Fibroblast of skin of left quadriceps (primary cell): Measurements from ENCODE around the gene HRH1.
"Not testable (repeated sequence)": the region's sequence is repeated elsewhere in the genome, so short reads cannot be mapped to it uniquely, and the experiment has no call there.

Source experiments
- DNase-seq, 2 experiments: peaks; one replicate each; pipeline ENCODE4 v3.0.0-alpha.2; 2013; ENCODE audit warnings: low read depth in 2 of 2

The HRH1 gene

GRCh38 chr3:11170052-11170770, 15.9 kb downstream of the HRH1 start:
- no peak for DNase-seq

GRCh38 chr3:11172096-11172690, 17.9 kb downstream of the HRH1 start:
- DNase-seq: no peak

DNA sequence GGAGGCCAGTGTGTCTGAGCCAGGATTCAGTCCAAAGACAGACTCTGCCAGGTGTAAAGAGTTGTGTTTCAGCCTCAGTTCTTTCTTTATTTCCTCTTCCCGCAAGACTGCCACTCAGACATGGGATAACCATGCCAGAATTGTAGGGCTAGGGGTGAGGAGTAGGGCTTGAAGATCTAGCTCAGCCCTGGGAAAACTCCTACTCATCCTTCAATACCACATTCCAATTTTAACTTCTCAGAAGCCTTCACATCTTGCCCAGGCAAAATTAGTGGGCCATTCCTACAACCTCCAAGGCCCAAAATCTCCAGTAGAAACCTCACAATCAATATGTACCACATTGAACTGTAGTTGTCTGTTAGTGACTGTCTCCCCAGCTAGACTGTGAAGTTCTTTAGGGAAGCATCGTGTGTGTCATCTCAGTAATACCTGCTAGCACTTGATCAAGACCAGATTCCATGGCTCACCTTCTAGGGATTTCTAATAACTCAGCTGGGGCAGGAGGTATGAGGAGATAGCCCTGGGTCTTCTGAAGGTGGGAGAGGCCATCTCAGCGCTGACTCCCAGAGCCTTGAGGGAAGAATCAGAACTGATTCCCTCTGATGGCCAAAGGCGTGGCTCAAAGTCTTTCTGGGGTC, 19.7 kb downstream of the HRH1 start:
- no peak for DNase-seq

DNA sequence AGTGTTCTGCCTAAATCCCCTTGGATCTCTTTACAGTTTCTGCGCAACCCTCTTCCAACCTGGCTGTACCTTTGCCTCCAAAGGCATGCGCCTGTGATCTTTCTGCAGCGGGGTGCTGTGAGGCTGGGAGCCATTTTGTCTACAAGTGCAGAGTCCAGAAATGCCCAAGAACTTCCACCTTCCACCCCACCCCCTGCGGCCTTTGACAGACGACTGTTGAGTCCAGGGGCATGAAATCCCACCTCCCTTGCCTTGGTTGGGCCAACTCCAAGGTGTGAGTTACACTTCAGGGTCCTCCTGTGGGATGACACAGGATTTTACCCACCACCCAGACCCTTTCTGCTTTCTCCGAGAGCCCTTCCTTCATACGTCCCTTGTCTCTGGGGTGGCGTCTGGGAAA, 24.1 kb downstream of the HRH1 start:
- no peak for DNase-seq

- DNase-seq: not testable (repeated sequence)
Measured at GRCh38 chr3:11184328-11184969, 30.2 kb downstream of the HRH1 start.

DNA sequence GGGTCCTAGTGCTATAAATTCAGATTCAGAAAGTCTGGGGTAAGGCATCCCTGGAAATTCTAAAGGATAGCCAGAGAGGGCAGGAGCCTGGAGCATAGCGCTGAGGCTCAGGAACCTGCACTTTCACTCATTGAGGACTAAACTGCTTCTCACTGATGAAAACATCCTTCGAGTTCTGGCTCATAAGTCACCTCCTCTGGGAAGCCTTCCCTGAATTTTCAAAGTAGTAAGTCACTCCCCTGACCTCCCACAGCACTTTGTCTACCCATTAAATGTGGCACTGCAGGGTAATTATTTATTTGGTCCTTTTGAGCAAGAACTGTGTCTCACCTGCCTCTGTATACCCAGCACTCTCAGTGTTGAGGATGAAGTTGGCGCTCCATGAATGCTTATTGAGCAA, 30.9 kb downstream of the HRH1 start:
- no peak for DNase-seq

DNA sequence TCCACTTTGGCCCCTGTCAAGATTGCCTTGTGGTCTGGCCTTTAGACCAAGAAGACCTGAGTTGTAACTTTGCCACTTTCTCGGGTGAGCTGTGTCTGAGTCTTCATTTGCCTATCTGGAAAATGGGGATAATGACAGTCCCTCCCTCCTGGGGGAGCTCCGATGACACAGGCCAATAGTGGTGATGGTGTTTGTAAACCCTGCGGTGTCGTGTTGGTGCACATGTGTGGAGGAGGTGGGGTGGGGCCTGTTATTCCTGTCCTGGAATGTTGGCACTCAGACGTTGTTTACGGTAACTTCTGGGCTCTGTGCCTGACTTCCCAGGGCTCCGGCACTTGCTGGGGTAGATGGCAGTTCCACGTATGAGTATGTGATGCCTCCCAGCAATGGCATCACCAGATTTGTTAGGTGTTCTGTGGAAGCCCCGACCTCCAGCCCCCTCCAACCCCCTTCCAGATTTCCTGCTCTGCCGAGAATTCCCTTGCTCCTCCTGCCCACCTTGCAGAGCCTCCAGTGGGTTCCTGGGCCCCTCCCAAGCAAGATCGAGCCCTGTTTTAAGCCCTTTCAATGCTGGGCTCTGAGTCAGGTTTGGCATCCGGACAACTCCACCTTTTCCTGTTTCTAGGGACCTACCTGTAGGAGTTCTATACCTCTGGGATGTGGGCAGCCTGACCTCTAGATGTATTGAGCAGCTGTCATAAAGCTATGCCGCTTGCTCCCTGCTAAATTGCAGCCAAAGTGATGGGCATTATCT, 31.4 kb downstream of the HRH1 start:
- DNase-seq: peak; percentile 85 to 88

- no peak for DNase-seq
Measured at GRCh38 chr3:11186318-11186692, 32.0 kb downstream of the HRH1 start.

DNA sequence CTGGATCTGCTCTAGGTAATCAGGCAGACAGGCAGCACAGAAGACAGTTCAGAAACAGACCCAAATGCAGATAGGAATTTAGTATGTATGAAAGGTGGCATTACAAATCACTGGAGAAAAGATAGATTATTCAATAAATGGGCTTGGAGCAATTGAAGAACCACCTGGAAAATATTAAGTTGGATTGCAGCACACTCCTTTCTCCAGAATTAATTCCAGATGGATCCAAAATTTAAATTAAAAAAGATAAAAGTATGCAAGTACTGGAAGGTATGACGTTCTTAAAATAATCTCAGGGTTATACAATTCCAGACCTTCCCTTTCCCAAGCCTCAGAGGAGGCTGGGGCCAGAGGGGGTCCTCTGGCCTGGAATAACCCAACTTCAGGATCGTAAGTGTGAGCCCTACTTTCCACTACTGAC, 32.5 kb downstream of the HRH1 start:
- DNase-seq: peak; percentile 84 to 87

DNA sequence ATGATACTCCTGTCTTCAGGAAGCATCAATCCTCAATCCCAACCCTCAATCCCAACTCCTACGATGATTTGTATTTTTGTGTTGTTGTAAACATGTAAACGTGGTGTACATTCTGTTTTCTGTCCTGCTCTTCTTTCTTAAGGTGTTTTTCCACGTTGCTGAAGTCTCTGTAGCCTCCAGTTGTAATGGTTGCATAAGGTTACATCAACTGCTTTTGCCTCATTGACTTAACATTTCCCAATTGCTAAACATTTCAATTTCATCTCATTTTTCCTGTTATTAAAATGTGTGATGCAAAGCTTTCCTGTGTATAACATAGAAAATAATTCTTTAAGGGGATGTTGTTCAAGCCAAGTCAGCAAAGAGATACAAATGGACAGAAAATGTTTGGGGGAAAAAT, 33.4 kb downstream of the HRH1 start:
- DNase-seq: no peak

GRCh38 chr3:11188231-11188630, 33.9 kb downstream of the HRH1 start:
- no peak for DNase-seq

DNA sequence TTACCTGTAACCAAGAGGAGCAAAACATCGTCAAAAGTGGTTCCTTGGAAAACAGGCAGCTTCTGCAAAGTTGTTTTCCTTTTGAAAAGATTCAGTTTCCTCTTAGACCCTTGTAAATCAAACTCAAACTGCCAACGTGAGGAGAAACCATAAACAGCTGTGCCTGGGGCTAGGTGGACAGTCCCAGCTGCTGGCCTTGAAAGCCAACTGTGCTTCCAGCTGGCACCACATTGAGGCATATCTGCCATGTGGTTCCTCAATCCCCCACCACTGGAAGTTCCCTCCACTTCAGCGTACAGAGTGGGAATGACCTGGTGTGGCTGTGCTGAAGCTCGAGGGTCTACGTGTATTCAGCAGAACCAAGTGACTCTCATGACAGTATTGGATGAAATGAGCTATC, 40.9 kb downstream of the HRH1 start:
- no peak for DNase-seq

DNA sequence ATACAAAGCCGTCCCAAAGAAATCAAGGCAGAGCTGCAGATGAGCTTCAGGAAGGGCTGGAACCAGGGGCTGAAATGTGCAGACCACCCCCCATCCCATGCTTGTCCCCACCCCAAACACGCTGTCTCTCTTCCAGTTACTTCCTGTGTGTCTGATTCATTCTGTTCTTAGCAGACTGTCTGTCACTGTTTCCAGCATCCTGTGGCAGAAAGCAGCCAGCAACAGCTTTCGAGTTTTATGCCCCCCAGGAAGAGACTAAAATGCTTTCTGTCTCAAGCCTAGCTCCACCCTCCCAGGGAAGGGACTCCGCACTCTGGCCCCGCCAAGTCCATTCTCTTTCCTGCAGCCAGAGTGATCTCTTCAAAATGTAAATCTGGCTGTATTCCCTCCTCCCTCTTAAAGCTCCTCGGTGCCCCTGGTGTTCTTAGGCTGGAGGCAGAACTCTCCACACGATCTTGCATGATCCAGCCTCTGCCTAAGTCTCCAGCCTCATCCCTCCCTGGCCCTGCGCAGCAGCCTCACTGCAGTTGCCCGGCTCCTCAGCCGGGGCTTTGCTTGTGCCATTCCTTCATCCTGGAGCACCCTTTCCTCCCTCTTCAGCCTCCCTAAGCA, 41.5 kb downstream of the HRH1 start:
- no peak for DNase-seq

DNA sequence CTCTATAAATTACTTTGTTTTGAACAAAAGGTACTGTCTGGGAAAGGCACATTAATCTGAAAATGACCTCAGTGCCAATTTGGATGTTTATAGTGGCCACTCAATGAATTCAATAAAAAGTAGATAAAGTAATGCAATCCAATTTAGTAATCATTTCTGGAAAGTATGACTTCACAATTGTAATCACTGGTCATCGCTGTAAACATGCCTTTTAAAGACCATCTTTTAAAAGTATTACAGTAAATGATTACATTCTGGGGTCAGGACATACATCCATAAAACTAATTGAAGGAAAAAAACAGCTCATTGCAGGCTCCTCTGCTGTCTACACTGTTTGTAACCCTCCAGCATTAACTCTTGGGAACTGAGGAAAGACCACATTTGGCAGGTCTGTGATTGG, 43.2 kb downstream of the HRH1 start:
- DNase-seq: no peak

GRCh38 chr3:11198070-11198469, 43.8 kb downstream of the HRH1 start:
- no peak for DNase-seq

- DNase-seq: no peak
Measured at GRCh38 chr3:11198495-11198894, 44.2 kb downstream of the HRH1 start.

DNA sequence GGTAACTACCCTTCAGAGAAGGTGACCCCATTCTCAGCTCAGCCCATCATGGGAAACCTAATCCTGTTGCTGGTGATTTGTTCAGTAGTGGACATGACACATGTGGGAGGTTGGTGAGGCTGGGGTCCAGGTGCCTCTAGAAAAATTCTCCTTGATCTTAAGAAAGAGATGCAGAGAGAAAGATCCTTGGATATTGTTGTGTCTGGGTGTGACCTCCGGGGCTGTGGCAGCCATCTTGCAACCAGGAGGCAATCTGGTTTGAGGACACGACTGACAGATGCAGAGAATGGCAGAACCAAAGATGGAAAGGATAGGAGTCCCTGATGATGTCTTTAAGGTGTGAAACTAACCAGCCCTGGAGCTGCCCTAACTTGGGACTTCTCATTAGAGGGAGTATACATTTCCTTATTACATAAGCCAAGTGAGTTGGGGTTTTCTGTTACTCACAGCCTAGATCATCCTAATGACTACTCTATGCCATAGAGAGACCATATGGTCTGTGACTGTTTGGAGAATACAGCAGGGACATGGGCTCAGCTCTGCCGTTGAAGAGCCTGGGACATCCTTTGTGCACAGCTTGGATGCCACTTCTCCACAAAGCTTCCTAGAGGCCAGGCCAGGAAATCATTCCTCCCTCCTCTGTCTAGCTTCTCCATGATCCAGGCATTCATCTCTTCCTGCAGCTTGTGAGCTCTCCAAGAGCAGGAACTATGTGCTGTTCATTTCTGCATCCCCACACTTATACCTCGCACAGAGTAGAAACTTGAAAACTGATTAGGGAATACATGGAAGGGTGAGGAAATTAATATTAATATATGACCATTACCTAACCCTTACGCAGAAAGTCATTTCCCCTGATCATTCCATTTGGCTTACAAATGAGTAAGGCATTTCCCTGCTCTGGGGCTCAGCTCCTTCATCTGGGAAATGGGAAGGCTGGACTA, 45.9 kb downstream of the HRH1 start:
- DNase-seq: no peak

DNA sequence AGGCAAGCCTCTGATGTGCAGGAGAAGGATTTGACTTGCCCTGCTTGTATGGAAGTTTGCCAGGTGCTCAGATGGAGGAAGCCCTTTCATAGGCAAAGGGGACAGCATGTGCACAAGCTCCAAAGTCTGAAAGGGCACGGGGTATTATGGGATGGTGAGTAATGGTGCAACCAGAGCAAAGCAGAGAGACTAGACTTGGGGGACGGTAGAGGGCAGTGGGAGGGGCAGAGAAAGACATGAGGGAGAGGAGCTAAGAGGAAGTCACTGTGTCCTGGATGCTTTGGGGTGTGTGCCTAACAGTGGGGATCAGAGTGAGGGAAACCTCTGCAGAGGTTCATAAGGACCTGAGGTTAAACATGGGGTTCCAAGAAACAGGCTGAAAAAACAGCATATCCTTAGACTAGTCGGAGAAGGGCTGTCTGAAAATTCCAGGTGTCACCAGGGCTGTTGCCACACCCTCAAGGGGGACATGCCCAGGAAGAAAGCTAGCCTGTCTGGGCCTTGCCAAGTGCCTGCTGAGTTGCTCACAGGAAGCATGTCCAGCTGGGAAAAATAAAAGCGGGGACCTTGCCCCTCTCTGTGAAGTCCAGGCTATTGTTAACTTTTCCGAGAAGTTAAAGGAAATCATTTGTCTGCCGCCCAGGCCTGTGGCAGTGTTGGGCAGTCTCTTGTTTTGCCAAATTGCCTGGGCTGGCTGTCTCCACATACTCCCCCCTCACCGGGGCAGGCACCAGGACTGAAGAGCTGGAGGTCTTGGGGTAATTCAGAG, 47.1 kb downstream of the HRH1 start:
- DNase-seq: no peak

- DNase-seq: no peak
Measured at GRCh38 chr3:11203961-11204360, 49.7 kb downstream of the HRH1 start.
